Subcutaneous adipose tissue (tissue), 4 donors: ENCODE measurements around the gene TAC3. TPM values are rescaled to one million over a fixed set of nuclear protein-coding genes. Genes with fewer than 3 reads are reported as not detected.

Experiments used
- total RNA-seq, 4 donors: library from RNA; depleted of rRNA; stranded (reverse); fragments of >200 nt; gene quantifications; one replicate each; pipeline ENCODE4 v1.1.0, GENCODE V29; 2016
- TF ChIP-seq, protein P1 (sequence below): fragments of 450-650 bp; IDR thresholded peaks from one replicate; pipeline ENCODE4 v1.5.1; 2016; ENCODE audit warnings: low read depth, mild to moderate bottlenecking, control low read depth, antibody characterized with exemption, moderate library complexity

Gene TAC3
- total RNA-seq, 4 donors from 2014 or later, result not detected

DNA sequence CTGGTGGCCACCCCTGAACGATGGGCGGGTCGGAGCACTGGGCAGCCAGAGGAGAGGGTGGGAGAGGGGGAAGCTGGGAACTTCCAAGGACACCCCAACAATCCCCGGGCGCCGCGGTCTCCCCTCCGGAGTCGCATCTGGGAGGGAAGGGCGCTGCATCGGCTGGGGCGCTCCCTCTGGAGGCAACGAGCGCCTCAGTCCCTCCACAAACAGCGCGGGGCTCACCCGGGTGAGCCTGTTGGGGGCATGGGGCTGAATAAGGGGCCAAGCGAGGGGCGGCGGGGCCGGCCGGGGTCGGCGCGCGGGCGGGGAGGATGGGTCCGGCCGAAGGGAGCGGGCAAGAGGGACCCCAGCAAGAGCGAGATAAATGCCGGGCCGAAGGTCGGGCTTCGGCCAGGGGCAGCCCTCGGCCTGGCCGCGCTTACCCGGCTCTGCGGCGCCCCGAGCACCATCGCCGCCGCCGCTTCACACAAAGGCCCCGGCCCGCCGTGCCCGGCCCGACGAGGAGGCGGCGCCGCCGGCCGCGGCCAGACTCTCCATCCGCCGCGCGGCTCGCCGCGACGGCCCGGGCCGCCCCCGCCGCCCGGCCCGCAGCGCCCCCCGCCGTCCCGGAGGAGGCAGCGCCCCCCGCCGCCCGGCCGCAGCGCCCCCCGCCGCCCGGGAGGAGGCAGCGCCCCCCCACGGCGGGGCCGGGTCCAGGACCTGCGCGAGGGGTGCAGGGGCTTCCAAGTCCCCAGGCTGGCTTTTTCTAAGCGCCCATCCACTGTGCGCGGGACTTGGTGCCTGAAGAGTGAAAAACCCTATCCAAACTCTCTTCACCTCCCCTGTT lies 10.1 kb downstream of the TAC3 start, which contains the start of gene ZBTB39:
ZBTB39 (minus strand) TSS at position 567 of the 829 bp plus-strand sequence. CDS start 1,629 bp downstream, outside the sequence.
- TF ChIP-seq, protein P1, sequence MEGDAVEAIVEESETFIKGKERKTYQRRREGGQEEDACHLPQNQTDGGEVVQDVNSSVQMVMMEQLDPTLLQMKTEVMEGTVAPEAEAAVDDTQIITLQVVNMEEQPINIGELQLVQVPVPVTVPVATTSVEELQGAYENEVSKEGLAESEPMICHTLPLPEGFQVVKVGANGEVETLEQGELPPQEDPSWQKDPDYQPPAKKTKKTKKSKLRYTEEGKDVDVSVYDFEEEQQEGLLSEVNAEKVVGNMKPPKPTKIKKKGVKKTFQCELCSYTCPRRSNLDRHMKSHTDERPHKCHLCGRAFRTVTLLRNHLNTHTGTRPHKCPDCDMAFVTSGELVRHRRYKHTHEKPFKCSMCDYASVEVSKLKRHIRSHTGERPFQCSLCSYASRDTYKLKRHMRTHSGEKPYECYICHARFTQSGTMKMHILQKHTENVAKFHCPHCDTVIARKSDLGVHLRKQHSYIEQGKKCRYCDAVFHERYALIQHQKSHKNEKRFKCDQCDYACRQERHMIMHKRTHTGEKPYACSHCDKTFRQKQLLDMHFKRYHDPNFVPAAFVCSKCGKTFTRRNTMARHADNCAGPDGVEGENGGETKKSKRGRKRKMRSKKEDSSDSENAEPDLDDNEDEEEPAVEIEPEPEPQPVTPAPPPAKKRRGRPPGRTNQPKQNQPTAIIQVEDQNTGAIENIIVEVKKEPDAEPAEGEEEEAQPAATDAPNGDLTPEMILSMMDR, result no peak

DNA sequence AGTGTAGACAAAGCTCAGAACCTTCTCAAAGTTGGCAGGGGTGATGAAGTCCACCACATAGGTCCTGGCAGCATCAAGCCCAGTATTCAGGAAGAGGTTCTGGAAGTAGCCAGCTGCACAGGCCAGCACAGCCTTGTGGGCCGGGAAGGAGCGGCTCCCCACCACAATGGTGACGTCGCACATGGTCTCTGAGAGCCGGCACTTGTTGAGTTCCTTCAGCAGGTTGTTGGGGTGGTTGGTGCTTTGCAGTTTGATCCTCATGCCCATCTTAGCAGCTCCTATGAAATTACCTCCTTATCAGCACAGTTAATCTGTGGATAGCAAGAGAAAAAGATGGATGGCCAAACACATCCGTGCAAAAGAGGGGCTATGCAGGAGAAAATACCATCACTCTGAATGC lies 11.7 kb downstream of the TAC3 start:
- TF ChIP-seq, protein P1, result no peak

DNA sequence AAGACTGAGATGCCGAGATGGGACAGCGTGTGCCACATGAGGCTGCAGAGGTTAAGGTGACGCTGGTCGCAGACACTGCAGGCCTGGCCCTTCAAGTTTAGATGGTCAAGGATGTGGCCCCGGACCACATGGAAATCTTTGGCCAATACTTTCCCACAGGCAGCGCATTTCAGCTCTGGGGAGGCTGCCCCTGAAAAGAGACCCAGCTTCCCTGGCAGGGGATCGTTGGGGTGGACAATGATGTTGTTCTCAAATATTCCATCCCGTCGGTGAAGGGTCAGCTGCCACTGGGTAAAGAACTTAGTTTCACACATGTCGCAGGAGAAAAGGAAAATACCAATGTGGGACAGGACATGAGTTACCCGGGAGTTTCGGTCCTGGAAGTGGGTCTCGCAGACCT lies 12.9 kb downstream of the TAC3 start:
- TF ChIP-seq, protein P1, result no peak

DNA sequence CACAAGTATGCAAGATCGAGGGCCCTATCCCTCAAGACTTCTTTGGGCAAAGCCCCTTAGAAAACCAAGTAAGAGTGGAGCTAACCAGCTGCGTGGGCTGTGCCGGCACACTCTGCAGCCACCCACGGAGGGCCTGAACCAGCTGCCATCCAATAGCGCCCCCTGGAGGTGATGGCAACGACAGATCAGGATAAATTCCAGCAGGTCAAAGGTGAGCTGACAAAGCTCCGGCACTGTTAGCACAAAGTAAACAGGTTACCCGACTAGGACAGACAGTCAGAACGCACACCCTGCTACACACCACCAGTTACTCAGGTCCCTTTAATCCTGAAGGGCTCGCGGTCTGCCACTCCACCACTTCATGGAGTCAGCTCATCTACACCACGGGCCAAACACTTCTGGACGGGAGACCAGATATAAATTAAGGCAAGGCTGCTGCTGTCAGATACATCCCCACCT lies 14.9 kb downstream of the TAC3 start:
- TF ChIP-seq, protein P1, result no peak

DNA sequence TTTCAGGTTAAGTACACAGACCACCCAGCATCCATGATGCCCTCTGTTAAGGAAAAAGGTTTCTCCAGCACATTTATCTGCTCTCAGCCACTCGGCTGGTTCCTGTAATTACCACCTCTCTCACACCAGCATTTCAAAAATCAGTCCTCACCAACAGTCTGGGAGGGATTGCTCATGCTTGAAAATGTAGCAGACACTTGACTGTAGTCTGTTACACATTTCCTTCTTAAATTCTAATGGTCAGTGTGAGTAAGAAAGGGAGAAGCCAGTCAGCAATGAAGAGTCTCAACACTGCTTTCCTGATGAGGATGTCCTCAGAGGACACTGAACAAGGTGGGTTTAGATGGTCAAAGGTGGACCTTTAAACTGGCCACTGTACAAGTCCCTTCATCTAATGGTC lies 15.9 kb downstream of the TAC3 start:
- TF ChIP-seq, protein P1, result no peak

DNA sequence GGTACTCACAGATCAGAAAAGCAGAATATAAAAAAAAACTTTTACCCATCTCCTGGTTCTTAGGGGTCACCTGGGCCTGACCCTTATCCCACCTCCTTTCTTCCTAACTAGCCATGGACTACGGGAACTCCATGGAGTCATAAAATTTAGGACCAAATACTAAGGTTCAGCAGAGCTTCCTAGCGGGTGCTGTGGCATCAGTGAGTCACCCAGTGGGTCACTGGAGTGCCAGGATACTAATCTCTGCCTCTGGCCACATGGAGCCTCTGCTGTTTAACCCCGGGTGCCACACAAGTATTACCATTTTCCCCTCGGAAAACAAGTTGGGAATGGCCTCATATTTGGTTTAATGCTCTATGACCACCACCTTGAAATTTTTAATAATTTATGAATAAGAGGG lies 16.9 kb downstream of the TAC3 start:
- TF ChIP-seq, protein P1, result no peak

DNA sequence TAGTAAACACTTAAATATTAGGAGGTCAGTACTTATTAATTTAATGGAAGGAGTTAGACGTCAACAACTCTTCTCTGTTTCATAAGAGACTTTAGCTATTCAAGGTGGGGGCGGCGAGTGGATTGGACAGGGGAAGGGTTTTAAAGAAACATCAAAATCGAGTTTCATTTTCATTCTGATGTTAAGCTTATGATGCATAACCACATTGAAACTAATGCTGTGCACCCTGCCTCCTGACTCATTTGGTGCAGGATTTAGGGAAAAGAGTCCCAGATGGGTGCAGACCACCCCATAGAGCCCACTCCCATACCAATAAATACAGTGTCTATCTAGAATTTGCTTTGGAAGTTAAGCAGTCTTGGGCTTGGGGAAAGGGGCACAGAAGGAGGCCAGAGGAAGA lies 17.3 kb downstream of the TAC3 start:
- TF ChIP-seq, protein P1, result no peak
